BE2C (cell line): ENCODE measurements around the gene MAN1C1.
A peak's percentile ranks its signal among the peaks of the same experiment; 100 is the strongest.

ENCODE experiments used
- DNase-seq: peaks from one replicate; pipeline ENCODE4 v3.0.0-alpha.2; 2020
- H3K27me3 ChIP-seq: fragments of 250-450 bp; sonication (Bioruptor Pico); 2 replicates; pipeline ENCODE4 v1.5.1; 2020; ENCODE audit warnings: mild to moderate bottlenecking
- H3K36me3 ChIP-seq: fragments of 250-450 bp; sonication (Bioruptor Pico); 2 replicates; pipeline ENCODE4 v1.5.1; 2020; ENCODE audit warnings: mild to moderate bottlenecking
- H3K4me1 ChIP-seq: fragments of 250-450 bp; sonication (Bioruptor Pico); 2 replicates; pipeline ENCODE4 v1.5.1; 2020
- H3K4me3 ChIP-seq: 2 replicates; pipeline ENCODE4 v1.5.1; 2011; ENCODE audit warnings: low read depth, low read length
- H3K9me3 ChIP-seq: fragments of 250-450 bp; sonication (Bioruptor Pico); 2 replicates; pipeline ENCODE4 v1.5.1; 2020
- TF ChIP-seq, protein P1 (sequence below): IDR thresholded peaks from 2 replicates; pipeline ENCODE4 v1.5.1; 2012; ENCODE audit warnings: mild to moderate bottlenecking, low read depth, low read length

The MAN1C1 gene

DNA sequence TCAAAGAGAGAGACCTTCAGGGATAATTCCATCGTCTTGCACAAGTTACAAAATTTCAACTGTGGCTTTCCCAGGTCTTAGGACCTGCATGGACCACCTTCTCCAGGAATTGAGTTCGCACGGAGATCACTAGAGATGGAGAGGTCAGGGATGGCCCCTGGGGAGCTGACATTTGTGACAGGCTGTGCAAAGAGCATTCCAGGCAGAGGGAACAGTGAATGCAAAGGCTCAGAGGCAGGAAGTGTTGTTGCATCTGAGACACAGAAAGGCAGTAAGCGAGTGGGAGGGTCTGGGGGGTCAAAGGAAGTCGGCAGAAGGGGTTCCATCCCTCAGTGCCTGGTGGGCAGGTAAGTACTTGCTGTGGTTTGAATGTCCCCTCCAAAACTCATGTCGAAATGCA, 173.9 kb downstream of the MAN1C1 start:
- TF ChIP-seq, protein P1, sequence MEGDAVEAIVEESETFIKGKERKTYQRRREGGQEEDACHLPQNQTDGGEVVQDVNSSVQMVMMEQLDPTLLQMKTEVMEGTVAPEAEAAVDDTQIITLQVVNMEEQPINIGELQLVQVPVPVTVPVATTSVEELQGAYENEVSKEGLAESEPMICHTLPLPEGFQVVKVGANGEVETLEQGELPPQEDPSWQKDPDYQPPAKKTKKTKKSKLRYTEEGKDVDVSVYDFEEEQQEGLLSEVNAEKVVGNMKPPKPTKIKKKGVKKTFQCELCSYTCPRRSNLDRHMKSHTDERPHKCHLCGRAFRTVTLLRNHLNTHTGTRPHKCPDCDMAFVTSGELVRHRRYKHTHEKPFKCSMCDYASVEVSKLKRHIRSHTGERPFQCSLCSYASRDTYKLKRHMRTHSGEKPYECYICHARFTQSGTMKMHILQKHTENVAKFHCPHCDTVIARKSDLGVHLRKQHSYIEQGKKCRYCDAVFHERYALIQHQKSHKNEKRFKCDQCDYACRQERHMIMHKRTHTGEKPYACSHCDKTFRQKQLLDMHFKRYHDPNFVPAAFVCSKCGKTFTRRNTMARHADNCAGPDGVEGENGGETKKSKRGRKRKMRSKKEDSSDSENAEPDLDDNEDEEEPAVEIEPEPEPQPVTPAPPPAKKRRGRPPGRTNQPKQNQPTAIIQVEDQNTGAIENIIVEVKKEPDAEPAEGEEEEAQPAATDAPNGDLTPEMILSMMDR: no peak
- Histone ChIP-seq H3K4me1 (peaks cover 9% of the 10 kb centered on the region), H3K36me3 (no peaks in the 10 kb centered on the region), H3K27me3 (no peaks in the 10 kb centered on the region), H3K4me3 (no peak overlapping the region), H3K9me3 (no peaks in the 10 kb centered on the region)
- DNase-seq: no peak

DNA sequence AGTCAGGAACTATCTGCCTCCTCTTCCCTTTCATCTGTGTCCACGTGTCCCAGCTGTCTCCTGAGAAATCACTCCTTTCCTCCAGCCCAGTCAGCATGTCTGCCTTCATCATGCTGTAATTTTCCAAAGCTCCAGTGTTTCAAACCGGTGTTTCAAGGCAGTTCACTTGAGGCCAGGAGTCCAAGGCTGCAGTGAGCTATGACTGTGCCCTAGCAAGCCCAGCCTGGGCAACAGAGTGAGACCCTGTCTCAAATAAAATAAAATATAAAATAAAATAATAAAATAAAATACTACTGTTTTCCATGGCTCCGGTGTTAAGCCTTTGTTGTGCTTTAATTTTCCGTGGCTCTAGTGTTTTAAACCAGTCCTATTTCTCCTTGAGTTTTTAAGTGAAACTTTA, 175.5 kb downstream of the MAN1C1 start:
- TF ChIP-seq, protein P1: no peak
- peaks cover 7% of the 10 kb centered on the region for H3K4me1 ChIP-seq

DNA sequence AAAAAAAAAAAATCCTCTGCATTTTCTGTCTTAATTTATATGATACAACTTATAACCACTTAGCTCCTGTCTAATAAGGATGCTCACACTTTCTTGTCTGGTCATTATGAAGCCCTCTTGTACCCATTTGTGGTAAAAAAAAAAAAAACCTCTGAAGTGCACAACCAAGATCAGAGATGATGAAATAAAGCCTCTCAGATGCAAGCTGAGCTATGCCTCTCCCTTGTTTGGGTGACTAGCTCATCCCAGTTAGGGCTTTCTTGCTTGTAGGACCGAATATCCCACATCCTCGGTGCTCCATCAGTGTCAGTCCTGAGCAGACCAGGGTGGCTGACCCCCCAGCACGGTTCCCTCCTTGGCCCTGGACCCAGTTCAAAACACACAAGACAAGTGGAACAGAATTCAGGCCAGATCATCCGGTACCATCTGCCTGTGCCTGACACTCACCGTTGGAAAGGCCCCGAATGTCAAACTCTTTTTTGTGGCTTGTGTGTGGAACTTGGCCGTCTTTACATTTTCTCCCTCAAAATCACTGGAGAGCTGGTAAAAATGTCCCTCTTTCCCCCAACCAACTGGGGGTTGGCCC, 177.1 kb downstream of the MAN1C1 start:
- TF ChIP-seq, protein P1: no peak
- Histone ChIP-seq H3K36me3 (no peaks in the 10 kb centered on the region), H3K9me3 (no peaks in the 10 kb centered on the region), H3K4me1 (peaks cover 5% of the 10 kb centered on the region), H3K4me3 (no peak overlapping the region), H3K27me3 (no peaks in the 10 kb centered on the region)
- DNase-seq: no peak

More for the DNA sequence above, 175.5 kb downstream of the MAN1C1 start:
- Histone ChIP-seq H3K36me3 (no peaks in the 10 kb centered on the region), H3K9me3 (no peaks in the 10 kb centered on the region), H3K4me3 (no peak overlapping the region), H3K27me3 (no peaks in the 10 kb centered on the region)
- DNase-seq: no peak

DNA sequence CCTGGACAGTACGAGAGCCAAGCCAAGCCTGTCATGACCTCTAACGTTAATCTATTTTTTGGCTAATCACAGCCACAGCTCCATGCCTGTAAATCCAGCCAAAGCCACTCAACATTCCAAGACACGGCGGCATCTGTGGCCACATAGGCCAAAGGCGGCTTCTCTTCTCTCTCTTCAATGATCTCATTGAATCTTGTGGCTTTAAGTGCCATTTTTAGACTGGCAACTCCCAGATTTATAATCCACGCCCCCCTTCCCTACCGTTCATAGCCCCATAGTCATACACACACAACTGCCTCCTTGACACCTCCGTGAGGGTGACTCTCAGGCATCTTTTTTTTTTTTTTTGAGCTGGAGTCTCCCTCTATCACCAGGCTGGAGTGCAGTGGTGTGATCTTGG, 177.7 kb downstream of the MAN1C1 start:
- Histone ChIP-seq H3K27me3 (no peaks in the 10 kb centered on the region), H3K4me1 (peaks cover 5% of the 10 kb centered on the region), H3K4me3 (no peak overlapping the region), H3K36me3 (no peaks in the 10 kb centered on the region), H3K9me3 (no peaks in the 10 kb centered on the region)
- no peak for DNase-seq
- TF ChIP-seq, protein P1: no peak

DNA sequence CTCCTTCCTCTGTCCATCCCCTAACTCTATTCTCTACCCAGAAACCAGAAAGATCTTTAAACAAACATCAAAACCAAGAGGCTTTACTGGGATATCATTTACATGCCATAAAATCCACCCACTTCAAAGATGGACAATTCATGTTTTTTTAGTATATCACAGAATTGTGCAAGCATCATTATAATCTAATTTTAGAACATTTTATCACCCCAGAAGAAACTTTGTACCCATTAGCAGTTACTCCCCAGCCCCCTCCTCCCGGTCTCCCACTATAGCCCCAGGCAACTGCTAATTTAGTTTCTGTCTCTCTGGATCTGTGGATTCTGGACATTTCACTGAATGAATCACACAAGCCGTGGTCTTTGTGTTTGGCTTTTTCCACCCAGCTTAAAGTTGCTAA, 178.6 kb downstream of the MAN1C1 start:
- Histone ChIP-seq H3K36me3 (no peaks in the 10 kb centered on the region), H3K27me3 (no peaks in the 10 kb centered on the region), H3K9me3 (no peaks in the 10 kb centered on the region), H3K4me3 (no peak overlapping the region), H3K4me1 (peaks cover 5% of the 10 kb centered on the region)
- DNase-seq: peak; percentile 33
- TF ChIP-seq, protein P1: no peak

DNA sequence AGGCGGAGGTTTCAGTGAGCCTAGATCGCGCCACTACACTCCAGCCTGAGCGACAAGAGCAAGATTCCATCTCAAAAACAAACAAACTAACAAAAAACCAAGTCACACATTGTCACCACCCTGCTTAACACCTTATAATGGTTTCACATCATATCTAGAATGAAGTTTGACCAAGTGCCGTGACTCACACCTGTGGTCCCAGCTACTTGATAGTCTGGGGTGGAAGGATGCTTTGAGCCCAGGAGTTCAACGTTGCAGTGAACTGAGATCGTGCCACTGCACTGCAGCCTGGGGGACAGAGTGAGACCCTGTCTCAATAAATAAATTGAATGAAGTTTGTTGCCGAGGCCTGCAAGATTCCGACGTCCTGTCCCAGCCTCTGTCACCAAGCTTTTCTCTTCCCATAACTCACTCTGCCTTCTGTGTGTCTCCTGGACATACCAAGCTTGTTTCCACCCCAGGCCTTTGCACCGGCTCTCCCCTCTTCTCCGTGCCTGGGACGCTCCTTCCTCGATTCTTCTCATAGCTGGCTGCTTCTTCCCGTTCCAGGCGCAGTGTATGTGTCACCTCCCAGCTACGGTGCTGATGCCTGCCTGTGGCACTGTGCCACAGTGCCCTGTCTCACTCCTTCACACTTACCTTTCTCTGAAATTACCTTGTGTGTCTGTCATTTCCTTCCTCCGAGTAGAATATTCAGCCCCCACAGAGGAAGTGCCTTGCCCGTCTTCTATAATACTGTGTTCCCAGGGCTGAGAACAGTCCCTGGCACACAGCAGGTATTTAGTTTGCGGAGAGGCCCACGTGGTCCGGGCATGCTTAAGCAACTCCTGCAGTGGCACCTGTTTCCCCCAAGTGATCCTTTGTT, 179.6 kb downstream of the MAN1C1 start:
- no peak for DNase-seq
- H3K36me3 ChIP-seq: no peaks in the 10 kb centered on the region
- no peak overlapping the region for H3K4me3 ChIP-seq
- no peaks in the 10 kb centered on the region for H3K9me3 ChIP-seq
- no peaks in the 10 kb centered on the region for H3K27me3 ChIP-seq
- peaks cover 5% of the 10 kb centered on the region for H3K4me1 ChIP-seq
- TF ChIP-seq, protein P1: no peak
